H7 (cell line): ENCODE results near the gene CHTF8. TPM values are rescaled to one million over a fixed set of nuclear protein-coding genes. Genes with fewer than 3 reads are reported as not detected.
A peak's percentile ranks its signal among the peaks of the same experiment; 100 is the strongest.
"Not testable (repeated sequence)": the region's sequence is repeated elsewhere in the genome, so short reads cannot be mapped to it uniquely, and the experiment has no call there.

Source experiments
- DNase-seq: peaks from one replicate; pipeline ENCODE4 v3.0.0; 2012
- H3K27me3 ChIP-seq: 2 replicates; pipeline ENCODE4 v1.6.0; 2011; ENCODE audit warnings: mild to moderate bottlenecking, low read length; ENCODE audit not compliant: control insufficient read depth, insufficient read depth
- H3K36me3 ChIP-seq: replicated peaks from 2 replicates; pipeline ENCODE4 v1.5.1; 2011; ENCODE audit warnings: low read length; ENCODE audit not compliant: control insufficient read depth, insufficient read depth
- H3K4me3 ChIP-seq: 2 replicates; pipeline ENCODE4 v1.5.1; 2011; ENCODE audit warnings: low read depth, mild to moderate bottlenecking, control low read depth, low read length, moderate library complexity; ENCODE audit not compliant: insufficient read depth
- total RNA-seq: library from RNA; depleted of rRNA; stranded (reverse); fragments of >200 nt; shearing (Covaris generic); gene quantifications from 2 replicates; pipeline ENCODE4 v1.2.3, GENCODE V29; 2014

Gene CHTF8
- total RNA-seq, 1 experiment from 2014 or later, result 98.1 TPM

- Histone ChIP-seq H3K36me3 (peaks cover under 1% of the 10 kb centered on the region), H3K27me3 (no peaks in the 10 kb centered on the region), H3K4me3 (no peak overlapping the region)
- DNase-seq, result no peak
These were observed 6.2 kb downstream of the CHTF8 start for GRCh38 chr16:69126221-69126620.

GRCh38 chr16:69124961-69125360 is 7.4 kb downstream of the CHTF8 start:
- not testable (repeated sequence) for H3K36me3 ChIP-seq, H3K27me3 ChIP-seq, DNase-seq, H3K4me3 ChIP-seq

GRCh38 chr16:69124406-69124805 is 8.0 kb downstream of the CHTF8 start:
- H3K36me3 ChIP-seq, result peaks cover 11% of the 10 kb centered on the region
- DNase-seq, result not testable (repeated sequence)

GRCh38 chr16:69123910-69124309 is 8.5 kb downstream of the CHTF8 start:
- DNase-seq, result peak; percentile 68
- Histone ChIP-seq H3K4me3 (no peak overlapping the region), H3K36me3 (peaks cover 15% of the 10 kb centered on the region), H3K27me3 (no peaks in the 10 kb centered on the region)

More at GRCh38 chr16:69124406-69124805, 8.0 kb downstream of the CHTF8 start:
- not testable (repeated sequence) for H3K27me3 ChIP-seq, H3K4me3 ChIP-seq

GRCh38 chr16:69120096-69120664 is 12.2 kb downstream of the CHTF8 start:
- H3K27me3 ChIP-seq, result no peaks in the 10 kb centered on the region
- H3K4me3 ChIP-seq, result no peak overlapping the region
- no peak for DNase-seq
- peaks cover 41% of the 10 kb centered on the region for H3K36me3 ChIP-seq

GRCh38 chr16:69119536-69119935 is 12.9 kb downstream of the CHTF8 start:
- peaks cover 47% of the 10 kb centered on the region for H3K36me3 ChIP-seq

GRCh38 chr16:69118994-69119393 is 13.4 kb downstream of the CHTF8 start:
- Histone ChIP-seq H3K4me3 (no peak overlapping the region), H3K27me3 (no peaks in the 10 kb centered on the region), H3K36me3 (peaks cover 51% of the 10 kb centered on the region)
- DNase-seq, result no peak

More at GRCh38 chr16:69119536-69119935, 12.9 kb downstream of the CHTF8 start:
- Histone ChIP-seq H3K27me3 (no peaks in the 10 kb centered on the region), H3K4me3 (no peak overlapping the region)
- DNase-seq, result no peak

GRCh38 chr16:69118468-69118867 is 13.9 kb downstream of the CHTF8 start:
- H3K4me3 ChIP-seq, result no peak overlapping the region
- H3K27me3 ChIP-seq, result no peaks in the 10 kb centered on the region
- no peak for DNase-seq
- H3K36me3 ChIP-seq, result peaks cover 57% of the 10 kb centered on the region

- Histone ChIP-seq H3K36me3 (peaks cover 65% of the 10 kb centered on the region), H3K27me3 (no peaks in the 10 kb centered on the region), H3K4me3 (no peak overlapping the region)
- no peak for DNase-seq
These were observed 15.5 kb downstream of the CHTF8 start for GRCh38 chr16:69116906-69117305.

- no peaks in the 10 kb centered on the region for H3K27me3 ChIP-seq
These were observed 16.0 kb downstream of the CHTF8 start for GRCh38 chr16:69116256-69116875.

GRCh38 chr16:69115837-69116236 is 16.6 kb downstream of the CHTF8 start:
- no peak for DNase-seq
- Histone ChIP-seq H3K4me3 (no peak overlapping the region), H3K36me3 (peaks cover 69% of the 10 kb centered on the region), H3K27me3 (no peaks in the 10 kb centered on the region)

More at GRCh38 chr16:69116256-69116875, 16.0 kb downstream of the CHTF8 start:
- DNase-seq, result no peak
- Histone ChIP-seq H3K4me3 (no peak overlapping the region), H3K36me3 (peaks cover 70% of the 10 kb centered on the region)

- Histone ChIP-seq H3K27me3 (no peaks in the 10 kb centered on the region), H3K4me3 (no peak overlapping the region), H3K36me3 (peaks cover 68% of the 10 kb centered on the region)
- peak; percentile 6 for DNase-seq
These were observed 17.0 kb downstream of the CHTF8 start for GRCh38 chr16:69115361-69115760.

- Histone ChIP-seq H3K4me3 (no peak overlapping the region), H3K27me3 (no peaks in the 10 kb centered on the region), H3K36me3 (peaks cover 69% of the 10 kb centered on the region)
- DNase-seq, result no peak
These were observed 17.4 kb downstream of the CHTF8 start for GRCh38 chr16:69114976-69115355.

- Histone ChIP-seq H3K36me3 (peaks cover 72% of the 10 kb centered on the region), H3K4me3 (no peak overlapping the region), H3K27me3 (no peaks in the 10 kb centered on the region)
- DNase-seq, result no peak
These were observed 17.9 kb downstream of the CHTF8 start for GRCh38 chr16:69114346-69114975.

GRCh38 chr16:69113216-69113615 is 19.2 kb downstream of the CHTF8 start:
- Histone ChIP-seq H3K36me3 (peaks cover 64% of the 10 kb centered on the region), H3K4me3 (no peak overlapping the region), H3K27me3 (no peaks in the 10 kb centered on the region)
- no peak for DNase-seq
